Left lung (tissue), 10 donors: ENCODE measurements around the gene BMPR1B. TPM values are rescaled to one million over a fixed set of nuclear protein-coding genes. Genes with fewer than 3 reads are reported as not detected.

ENCODE experiments used
- ATAC-seq: fragments of 200-7000 bp; cut with Tn5 transposase; one replicate; pipeline ENCODE4 v1.9.1; 2020; ENCODE audit warnings: moderate library complexity
- DNase-seq, 4 donors: peaks; one replicate each; pipeline ENCODE4 v3.0.0-alpha.2; 2013 to 2020
- H3K27ac ChIP-seq, 2 donors: fragments of 200-600 bp; sonication (generic) in 1 of 2; one replicate each; pipeline versions ENCODE4 v1.5.0 to v1.8.0; 2020 to 2021
- H3K27me3 ChIP-seq, 2 donors: fragments of 200-600 bp; sonication (generic) in 1 of 2; one replicate each; pipeline versions ENCODE4 v1.5.0 to v1.8.0; 2020 to 2021
- H3K36me3 ChIP-seq, 2 donors: fragments of 200-600 bp; sonication (generic) in 1 of 2; one replicate each; pipeline versions ENCODE4 v1.5.0 to v1.8.0; 2020 to 2021
- H3K4me1 ChIP-seq, 2 donors: fragments of 200-600 bp; one replicate each; pipeline ENCODE4 v1.8.0; 2021
- H3K4me3 ChIP-seq, 2 donors: fragments of 200-600 bp; sonication (generic) in 1 of 2; one replicate each; pipeline versions ENCODE4 v1.5.0 to v1.8.0; 2020 to 2021; ENCODE audit warnings: mild to moderate bottlenecking in 1 of 2
- H3K9me3 ChIP-seq, 2 donors: fragments of 200-600 bp; sonication (generic) in 1 of 2; one replicate each; pipeline versions ENCODE4 v1.5.0 to v1.8.0; 2020 to 2021
- CTCF ChIP-seq, 2 donors: fragments of 200-600 bp; sonication (generic) in 1 of 2; IDR thresholded peaks; one replicate each; pipeline versions ENCODE4 v1.5.0 to v1.8.0; 2021; ENCODE audit warnings: antibody characterized with exemption in 2 of 2
- intact Hi-C, 2 donors: fragments of 100-400 bp; cut with DNase I; formaldehyde crosslinking; loops; one replicate each; pipeline versions ENCODE4 v1.11.2 to v1.14.2; 2022
- polyA plus RNA-seq, 6 donors: library from polyadenylated mRNA; unstranded; fragments of 120-200 nt; gene quantifications; one replicate each; pipeline ENCODE4 v1.2.1, GENCODE V29; 2013; ENCODE audit not compliant: insufficient read length in 6 of 6
- total RNA-seq, 2 donors: library from RNA; stranded (reverse); fragmentation: NEBNext Ultra II Directional; extraction: Animal tissue kit (Norgen Biotek cat#: 25700); gene quantifications; one replicate each; pipeline ENCODE4 v1.2.1, GENCODE V29; 2021
- donor health status: DM: no; HTN: yes; CAD: no.
- donor health status: DM: no; HTN: no; CAD: no.

The BMPR1B gene
- total and polyA plus RNA-seq, 8 donors = 0.61 to 3.3 (median 1.1) TPM

DNA sequence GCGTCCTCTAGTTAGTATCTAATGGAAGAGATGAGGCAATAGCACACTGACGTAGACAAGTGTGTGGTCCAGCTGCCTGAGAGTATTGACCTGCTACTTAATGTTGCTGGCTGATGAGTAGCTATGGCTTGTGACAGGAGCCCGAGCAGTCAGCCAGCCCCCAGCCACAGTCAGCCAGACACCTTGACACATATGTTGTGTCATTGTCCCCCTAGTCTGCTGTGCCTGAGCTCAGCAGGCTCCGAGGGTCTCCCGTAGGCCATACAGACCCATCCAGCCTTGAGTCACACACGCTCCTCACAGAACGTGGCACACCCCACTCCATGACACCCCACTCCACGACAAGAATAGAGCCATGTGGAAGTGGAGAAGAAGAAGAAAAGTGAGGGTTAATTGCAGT, 428.9 kb downstream of the BMPR1B start:
- Histone ChIP-seq H3K4me3 (no peak overlapping the region), H3K9me3 (no peaks in the 10 kb centered on the region), H3K27ac (no peak overlapping the region), H3K27me3 (no peaks in the 10 kb centered on the region), H3K36me3 (no peaks in the 10 kb centered on the region), H3K4me1 (no peaks in the 10 kb centered on the region)
- TF ChIP-seq CTCF (IDR thresholded peaks at IDR 0.05) = no peak
- DNase-seq = no peak
- ATAC-seq = no peak
- intact Hi-C loops = no loop called here

DNA sequence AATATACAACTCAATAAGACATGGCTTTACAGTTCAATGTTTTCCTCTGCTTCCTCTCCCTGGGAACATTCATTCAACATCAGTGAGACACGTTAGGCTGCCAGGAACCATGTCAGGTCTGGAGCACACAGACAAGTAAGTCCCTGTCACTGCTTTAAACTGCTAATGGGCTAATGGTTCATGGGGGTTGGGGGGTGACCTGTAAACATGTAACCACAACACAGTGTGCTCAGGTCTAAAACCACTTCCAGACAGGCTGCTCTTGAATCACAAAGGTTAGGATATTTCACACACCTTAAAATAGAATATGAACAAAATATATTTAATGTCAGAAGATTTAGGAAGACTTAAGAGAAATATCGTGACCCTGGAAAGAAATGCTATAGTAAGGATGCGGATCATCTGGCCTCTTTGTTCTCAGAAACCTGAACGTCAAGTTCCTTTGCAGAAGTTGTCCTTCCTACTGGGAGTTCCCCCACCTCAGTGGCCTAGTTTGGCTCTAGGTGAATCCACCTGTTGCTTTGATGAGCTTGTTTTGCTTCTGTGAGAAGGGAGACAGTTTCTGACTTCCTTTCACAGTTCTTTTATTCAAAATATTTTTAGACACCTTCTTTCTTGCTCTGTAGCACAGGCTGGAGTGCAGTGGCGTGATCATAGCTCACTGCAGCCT, 431.1 kb downstream of the BMPR1B start:
- Histone ChIP-seq H3K9me3 (no peaks in the 10 kb centered on the region), H3K4me3 (no peak overlapping the region), H3K27me3 (no peaks in the 10 kb centered on the region), H3K36me3 (no peaks in the 10 kb centered on the region), H3K27ac (no peak overlapping the region), H3K4me1 (no peaks in the 10 kb centered on the region)
- no peak for ATAC-seq
- no peak for TF ChIP-seq CTCF (IDR thresholded peaks at IDR 0.05)
- DNase-seq = no peak
- intact Hi-C loops = no loop called here

DNA sequence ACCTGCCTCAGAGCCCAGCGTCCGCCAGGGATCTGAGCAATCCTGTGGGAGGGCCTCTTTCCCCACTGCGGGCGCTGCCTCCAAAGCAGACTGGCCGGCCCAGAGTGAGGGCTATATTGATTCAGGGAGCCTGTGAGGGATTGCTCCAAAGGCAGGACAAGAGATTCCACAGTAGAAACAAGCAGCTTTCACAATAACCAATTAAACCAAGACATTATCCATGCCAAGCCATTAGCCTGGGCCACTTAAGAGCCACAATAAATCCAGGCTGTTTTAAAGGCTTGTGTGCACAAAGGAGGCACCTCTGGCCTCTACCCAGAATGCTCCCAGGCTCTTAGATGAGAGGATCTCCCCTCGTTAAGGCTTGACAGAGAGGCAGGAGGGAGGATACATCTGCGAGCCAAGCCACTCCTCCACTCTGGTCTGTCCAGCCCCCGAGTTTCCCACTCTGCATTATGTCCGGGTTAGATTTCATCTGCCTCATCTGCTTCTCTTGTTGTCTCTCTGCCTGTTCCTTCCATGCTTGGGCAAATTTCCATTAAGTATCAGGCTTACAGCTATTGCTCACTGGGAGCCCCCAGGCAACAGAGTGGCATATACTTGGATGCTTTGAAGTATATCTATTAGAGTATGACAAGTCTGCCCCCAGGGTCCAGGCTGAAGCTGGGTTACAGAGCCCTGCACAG, 433.1 kb downstream of the BMPR1B start:
- no peaks in the 10 kb centered on the region for H3K27me3 ChIP-seq
- DNase-seq = no peak
- no peaks in the 10 kb centered on the region for H3K4me1 ChIP-seq
- no peak overlapping the region for H3K4me3 ChIP-seq
- ATAC-seq = no peak
- no peak for TF ChIP-seq CTCF (IDR thresholded peaks at IDR 0.05)
- intact Hi-C loops = no loop called here
- H3K36me3 ChIP-seq = no peaks in the 10 kb centered on the region
- H3K9me3 ChIP-seq = no peaks in the 10 kb centered on the region
- H3K27ac ChIP-seq = no peak overlapping the region

- intact Hi-C loops = no loop called here
- no peak for ATAC-seq
- no peak for TF ChIP-seq CTCF (IDR thresholded peaks at IDR 0.05)
- Histone ChIP-seq H3K27ac (no peak overlapping the region), H3K36me3 (no peaks in the 10 kb centered on the region), H3K4me3 (no peak overlapping the region), H3K4me1 (no peaks in the 10 kb centered on the region), H3K9me3 (no peaks in the 10 kb centered on the region), H3K27me3 (no peaks in the 10 kb centered on the region)
- DNase-seq = no peak
Measured at GRCh38 chr4:95191537-95191936, 433.8 kb downstream of the BMPR1B start.

DNA sequence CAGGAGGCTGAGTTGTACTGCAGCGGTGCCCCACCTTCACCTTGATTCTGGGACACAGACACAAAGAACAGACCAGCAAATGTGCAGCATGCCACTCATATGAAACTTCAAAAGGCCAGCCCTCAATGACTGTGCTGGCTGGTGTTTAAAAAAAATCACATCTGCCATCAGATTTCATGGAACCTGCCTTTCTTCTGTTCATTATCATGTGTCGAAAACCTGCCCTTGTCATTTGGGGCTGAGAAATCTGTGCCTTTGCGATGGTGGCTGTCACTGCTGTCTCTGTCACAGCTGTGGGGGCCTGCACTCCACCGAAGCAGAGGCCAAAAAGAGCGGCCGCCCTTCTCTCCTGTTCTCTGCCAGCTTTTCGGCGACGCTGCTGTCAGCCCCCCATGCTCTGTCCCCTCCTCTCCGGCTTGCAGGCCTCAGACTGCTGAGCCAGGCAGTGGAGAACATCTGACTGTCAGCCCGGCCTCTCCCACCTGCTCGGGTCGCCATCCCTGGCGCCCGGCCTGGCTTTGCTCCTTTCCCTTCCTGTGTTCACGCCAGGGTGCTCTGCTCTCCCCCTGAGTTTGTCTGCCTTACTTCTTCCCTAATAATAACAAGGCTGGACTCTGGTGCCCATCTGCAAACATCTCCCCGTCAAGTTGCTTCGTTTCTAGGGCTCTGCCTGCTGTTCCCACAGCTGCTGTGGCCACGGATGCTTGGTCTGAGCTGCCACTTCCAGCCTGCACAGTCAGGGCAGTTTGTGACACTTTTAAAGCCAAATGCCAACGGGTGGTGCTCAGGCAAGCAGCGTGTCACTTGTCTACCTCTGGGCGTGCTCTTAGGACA, 435.9 kb downstream of the BMPR1B start:
- Histone ChIP-seq H3K36me3 (no peaks in the 10 kb centered on the region), H3K4me1 (no peaks in the 10 kb centered on the region), H3K9me3 (no peaks in the 10 kb centered on the region), H3K27ac (no peak overlapping the region), H3K27me3 (no peaks in the 10 kb centered on the region), H3K4me3 (no peak overlapping the region)
- ATAC-seq (no peak), DNase-seq (peak in 1 of 4 donors; percentile 70)
- no peak for TF ChIP-seq CTCF (IDR thresholded peaks at IDR 0.05)
- intact Hi-C loops = no loop called here
